ENCODE measurements around the gene TSPAN9.

TSPAN9 gene

GRCh38 chr12:3083241-3083920, 6.2 kb downstream of the TSPAN9 start:
- peaks cover 5% of the 10 kb centered on the region for H3K79me1 ChIP-seq (ENCODE audit: low read length)
- no peak overlapping the region for H2BK120ac ChIP-seq (ENCODE audit: low read depth, low read length)
- no peak overlapping the region for H3K27ac ChIP-seq (ENCODE audit: low read depth, low read length)
- no peak overlapping the region for H3K4me3 ChIP-seq (ENCODE audit: low read length)
- H3K56ac ChIP-seq (ENCODE audit: low read length), result no peak overlapping the region
- H2BK5ac ChIP-seq (ENCODE audit: low read length), result no peak overlapping the region
- peak overlapping the region; percentile 6 for H3K4ac ChIP-seq (ENCODE audit: low read depth, low read length)
- H4K5ac ChIP-seq (ENCODE audit: low read length), result peak overlapping the region; percentile 44
- H3K4me2 ChIP-seq (ENCODE audit: low read length), result no peak overlapping the region
- DNase-seq, result no peak
- no peak overlapping the region for H3K18ac ChIP-seq (ENCODE audit: low read length)
- H3K23ac ChIP-seq (ENCODE audit: low read length), result no peak overlapping the region
- H2AK5ac ChIP-seq (ENCODE audit: low read length), result no peak overlapping the region
- H3K4me1 ChIP-seq (ENCODE audit: control insufficient read depth, low read depth, low read length), result peaks cover 4% of the 10 kb centered on the region
- H3K79me2 ChIP-seq (ENCODE audit: control insufficient read depth, insufficient read depth, low read length), result no peaks in the 10 kb centered on the region
- H3K27me3 ChIP-seq (ENCODE audit: insufficient read depth, low read length, poor library complexity), result no peaks in the 10 kb centered on the region
- no peak overlapping the region for H2BK15ac ChIP-seq (replicated peaks; ENCODE audit: low read depth)
- H3K9ac ChIP-seq (ENCODE audit: low read length), result no peak overlapping the region
- no peak overlapping the region for H4K8ac ChIP-seq (ENCODE audit: low read depth, low read length)
- no peaks in the 10 kb centered on the region for H3K36me3 ChIP-seq (ENCODE audit: control insufficient read depth, insufficient read depth, low read length)
- no CpG with 5 or more reads among the region's 6 CpGs for WGBS (ENCODE audit: extremely low coverage, insufficient coverage, low lambda C conversion rate)

- no peak overlapping the region for H4K5ac ChIP-seq (ENCODE audit: low read length)
- no peak overlapping the region for H3K4ac ChIP-seq (ENCODE audit: low read depth, low read length)
- H3K4me3 ChIP-seq (ENCODE audit: low read length), result no peak overlapping the region
- peak; percentile 57 for DNase-seq
- no peaks in the 10 kb centered on the region for H3K79me2 ChIP-seq (ENCODE audit: control insufficient read depth, insufficient read depth, low read length)
- H3K9ac ChIP-seq (ENCODE audit: low read length), result no peak overlapping the region
- H3K18ac ChIP-seq (ENCODE audit: low read length), result no peak overlapping the region
- no CpG with 5 or more reads among the region's 5 CpGs for WGBS (ENCODE audit: extremely low coverage, insufficient coverage, low lambda C conversion rate)
- H2BK15ac ChIP-seq (replicated peaks; ENCODE audit: low read depth), result no peak overlapping the region
- no peak overlapping the region for H2BK5ac ChIP-seq (ENCODE audit: low read length)
- no peak overlapping the region for H2AK5ac ChIP-seq (ENCODE audit: low read length)
- no peaks in the 10 kb centered on the region for H3K27me3 ChIP-seq (ENCODE audit: insufficient read depth, low read length, poor library complexity)
- no peak overlapping the region for H3K27ac ChIP-seq (ENCODE audit: low read depth, low read length)
- H3K4me2 ChIP-seq (ENCODE audit: low read length), result no peak overlapping the region
- peaks cover 4% of the 10 kb centered on the region for H3K4me1 ChIP-seq (ENCODE audit: control insufficient read depth, low read depth, low read length)
- no peak overlapping the region for H2BK120ac ChIP-seq (ENCODE audit: low read depth, low read length)
- peaks cover 5% of the 10 kb centered on the region for H3K79me1 ChIP-seq (ENCODE audit: low read length)
- H3K36me3 ChIP-seq (ENCODE audit: control insufficient read depth, insufficient read depth, low read length), result no peaks in the 10 kb centered on the region
- H3K23ac ChIP-seq (ENCODE audit: low read length), result no peak overlapping the region
- no peak overlapping the region for H3K56ac ChIP-seq (ENCODE audit: low read length)
- no peak overlapping the region for H4K8ac ChIP-seq (ENCODE audit: low read depth, low read length)
These were observed 6.8 kb downstream of the TSPAN9 start for GRCh38 chr12:3083921-3084347.

GRCh38 chr12:3084742-3085141, 7.6 kb downstream of the TSPAN9 start:
- H2BK5ac ChIP-seq (ENCODE audit: low read length), result no peak overlapping the region
- no peaks in the 10 kb centered on the region for H3K27me3 ChIP-seq (ENCODE audit: insufficient read depth, low read length, poor library complexity)
- no peaks in the 10 kb centered on the region for H3K36me3 ChIP-seq (ENCODE audit: control insufficient read depth, insufficient read depth, low read length)
- H3K4me3 ChIP-seq (ENCODE audit: low read length), result no peak overlapping the region
- H4K5ac ChIP-seq (ENCODE audit: low read length), result no peak overlapping the region
- no peak overlapping the region for H2BK120ac ChIP-seq (ENCODE audit: low read depth, low read length)
- peak; percentile 87 for DNase-seq
- H3K4ac ChIP-seq (ENCODE audit: low read depth, low read length), result no peak overlapping the region
- no peak overlapping the region for H3K56ac ChIP-seq (ENCODE audit: low read length)
- H3K79me2 ChIP-seq (ENCODE audit: control insufficient read depth, insufficient read depth, low read length), result no peaks in the 10 kb centered on the region
- no peak overlapping the region for H3K27ac ChIP-seq (ENCODE audit: low read depth, low read length)
- no peak overlapping the region for H4K8ac ChIP-seq (ENCODE audit: low read depth, low read length)
- H3K4me1 ChIP-seq (ENCODE audit: control insufficient read depth, low read depth, low read length), result peaks cover 4% of the 10 kb centered on the region
- no peak overlapping the region for H3K4me2 ChIP-seq (ENCODE audit: low read length)
- H3K18ac ChIP-seq (ENCODE audit: low read length), result no peak overlapping the region
- H3K9ac ChIP-seq (ENCODE audit: low read length), result peak overlapping the region; percentile 13
- WGBS (ENCODE audit: extremely low coverage, insufficient coverage, low lambda C conversion rate), result no CpG with 5 or more reads among the region's 12 CpGs
- H2BK15ac ChIP-seq (replicated peaks; ENCODE audit: low read depth), result no peak overlapping the region
- no peak overlapping the region for H3K23ac ChIP-seq (ENCODE audit: low read length)
- H3K79me1 ChIP-seq (ENCODE audit: low read length), result peaks cover 5% of the 10 kb centered on the region
- no peak overlapping the region for H2AK5ac ChIP-seq (ENCODE audit: low read length)

GRCh38 chr12:3085341-3086139, 8.4 kb downstream of the TSPAN9 start:
- no CpG with 5 or more reads among the region's 19 CpGs for whole genome bisulfite sequencing (ENCODE audit: extremely low coverage, insufficient coverage, low lambda C conversion rate)
- H3K27ac ChIP-seq (ENCODE audit: low read depth, low read length), result no peak overlapping the region

GRCh38 chr12:3086211-3086610, 9.0 kb downstream of the TSPAN9 start:
- no peak overlapping the region for H2BK15ac ChIP-seq (replicated peaks; ENCODE audit: low read depth)
- H2BK5ac ChIP-seq (ENCODE audit: low read length), result no peak overlapping the region
- H3K4me1 ChIP-seq (ENCODE audit: control insufficient read depth, low read depth, low read length), result peaks cover 4% of the 10 kb centered on the region
- H3K56ac ChIP-seq (ENCODE audit: low read length), result no peak overlapping the region
- H3K36me3 ChIP-seq (ENCODE audit: control insufficient read depth, insufficient read depth, low read length), result no peaks in the 10 kb centered on the region
- no peak overlapping the region for H3K4me2 ChIP-seq (ENCODE audit: low read length)
- H2AK5ac ChIP-seq (ENCODE audit: low read length), result peak overlapping the region; percentile 43
- H3K4ac ChIP-seq (ENCODE audit: low read depth, low read length), result no peak overlapping the region
- no CpG with 5 or more reads among the region's 4 CpGs for whole genome bisulfite sequencing (ENCODE audit: extremely low coverage, insufficient coverage, low lambda C conversion rate)
- H3K27ac ChIP-seq (ENCODE audit: low read depth, low read length), result no peak overlapping the region
- no peak for DNase-seq
- no peak overlapping the region for H3K4me3 ChIP-seq (ENCODE audit: low read length)
- H3K27me3 ChIP-seq (ENCODE audit: insufficient read depth, low read length, poor library complexity), result no peaks in the 10 kb centered on the region
- H3K79me1 ChIP-seq (ENCODE audit: low read length), result peaks cover 4% of the 10 kb centered on the region
- H3K9ac ChIP-seq (ENCODE audit: low read length), result no peak overlapping the region
- H4K8ac ChIP-seq (ENCODE audit: low read depth, low read length), result no peak overlapping the region
- H3K18ac ChIP-seq (ENCODE audit: low read length), result no peak overlapping the region
- no peak overlapping the region for H2BK120ac ChIP-seq (ENCODE audit: low read depth, low read length)
- H3K79me2 ChIP-seq (ENCODE audit: control insufficient read depth, insufficient read depth, low read length), result no peaks in the 10 kb centered on the region
- peak overlapping the region; percentile 76 for H3K23ac ChIP-seq (ENCODE audit: low read length)
- H4K5ac ChIP-seq (ENCODE audit: low read length), result no peak overlapping the region

More at GRCh38 chr12:3085341-3086139, 8.4 kb downstream of the TSPAN9 start:
- no peak for DNase-seq
- H2BK15ac ChIP-seq (replicated peaks; ENCODE audit: low read depth), result no peak overlapping the region
- H3K23ac ChIP-seq (ENCODE audit: low read length), result peak overlapping the region; percentile 76
- no peak overlapping the region for H3K18ac ChIP-seq (ENCODE audit: low read length)
- no peak overlapping the region for H2BK5ac ChIP-seq (ENCODE audit: low read length)
- no peak overlapping the region for H4K5ac ChIP-seq (ENCODE audit: low read length)
- H2AK5ac ChIP-seq (ENCODE audit: low read length), result peak overlapping the region; percentile 43
- H3K56ac ChIP-seq (ENCODE audit: low read length), result peak overlapping the region; percentile 56
- H4K8ac ChIP-seq (ENCODE audit: low read depth, low read length), result no peak overlapping the region
- no peaks in the 10 kb centered on the region for H3K79me2 ChIP-seq (ENCODE audit: control insufficient read depth, insufficient read depth, low read length)
- H3K4ac ChIP-seq (ENCODE audit: low read depth, low read length), result no peak overlapping the region
- no peak overlapping the region for H3K4me2 ChIP-seq (ENCODE audit: low read length)
- H3K36me3 ChIP-seq (ENCODE audit: control insufficient read depth, insufficient read depth, low read length), result no peaks in the 10 kb centered on the region
- no peaks in the 10 kb centered on the region for H3K27me3 ChIP-seq (ENCODE audit: insufficient read depth, low read length, poor library complexity)
- H2BK120ac ChIP-seq (ENCODE audit: low read depth, low read length), result no peak overlapping the region
- H3K9ac ChIP-seq (ENCODE audit: low read length), result no peak overlapping the region
- H3K4me1 ChIP-seq (ENCODE audit: control insufficient read depth, low read depth, low read length), result peaks cover 4% of the 10 kb centered on the region
- no peak overlapping the region for H3K4me3 ChIP-seq (ENCODE audit: low read length)
- peaks cover 5% of the 10 kb centered on the region for H3K79me1 ChIP-seq (ENCODE audit: low read length)
